GM19351 (cell line): Measurements from ENCODE around the gene RDX.
"Not testable (repeated sequence)": the region's sequence is repeated elsewhere in the genome, so short reads cannot be mapped to it uniquely, and the experiment has no call there.

Experiments used
- ATAC-seq: cut with Tn5 transposase; IDR thresholded peaks from one replicate; pipeline ENCODE4 v1.9.1; 2021; ENCODE audit warnings: mild to moderate bottlenecking, moderate library complexity; ENCODE audit not compliant: unreplicated experiment

The RDX gene

DNA sequence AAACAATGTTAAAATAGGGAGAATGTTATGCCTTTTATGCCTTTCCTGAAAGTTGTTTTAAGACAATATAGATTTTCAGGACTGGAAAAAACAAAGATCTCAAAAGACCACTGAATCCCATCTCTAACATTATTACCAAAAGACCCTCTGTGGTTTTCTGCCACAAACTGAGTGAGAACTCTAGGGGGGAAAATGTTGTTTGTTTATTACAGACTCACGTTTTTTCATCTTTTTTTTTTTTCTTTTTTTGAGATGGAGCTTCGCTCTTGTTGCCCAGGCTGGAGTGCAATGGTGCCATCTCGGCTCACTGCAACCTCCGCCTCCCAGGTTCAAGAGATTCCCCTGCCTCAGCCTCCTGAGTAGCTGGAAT lies 9.6 kb upstream of the RDX start:
- ATAC-seq, result not testable (repeated sequence)

DNA sequence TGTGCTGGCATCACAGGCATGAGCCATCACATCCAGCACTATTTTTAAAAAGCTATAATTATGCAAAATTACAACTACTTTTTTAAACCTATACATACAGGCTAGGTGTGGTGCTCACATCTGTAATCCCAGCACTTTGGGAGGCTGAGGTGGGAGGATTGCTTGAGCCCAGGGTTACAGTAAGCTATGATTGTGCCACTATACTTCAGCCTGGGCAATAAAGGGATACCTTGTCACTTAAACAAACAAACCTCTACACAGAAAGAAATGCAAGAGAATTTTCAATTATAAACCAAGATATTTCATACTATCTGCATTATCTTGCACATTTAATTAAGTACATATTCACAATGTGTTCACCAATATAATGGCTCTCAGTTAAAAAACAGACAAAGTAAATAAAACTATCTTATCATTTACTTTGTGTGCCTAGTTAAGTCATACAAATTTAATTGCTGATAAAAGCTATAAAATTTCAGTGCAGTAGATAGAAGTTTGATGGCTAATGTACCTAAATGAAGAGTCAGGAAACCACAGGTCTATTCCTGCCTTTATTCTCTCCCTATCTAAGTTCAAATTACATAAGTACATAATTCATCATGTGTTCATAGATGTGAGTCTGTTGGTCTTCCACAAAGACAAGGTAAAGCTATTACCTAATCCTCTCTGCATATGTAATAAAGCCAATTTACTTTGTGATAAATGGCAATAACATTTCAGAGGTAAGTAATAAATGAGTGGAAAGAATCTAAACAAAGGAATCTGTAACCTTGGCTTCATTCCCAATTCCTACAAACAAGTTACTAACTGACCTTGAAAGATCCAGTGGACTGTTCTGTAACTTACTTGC lies 9.0 kb upstream of the RDX start:
- ATAC-seq, result no peak

DNA sequence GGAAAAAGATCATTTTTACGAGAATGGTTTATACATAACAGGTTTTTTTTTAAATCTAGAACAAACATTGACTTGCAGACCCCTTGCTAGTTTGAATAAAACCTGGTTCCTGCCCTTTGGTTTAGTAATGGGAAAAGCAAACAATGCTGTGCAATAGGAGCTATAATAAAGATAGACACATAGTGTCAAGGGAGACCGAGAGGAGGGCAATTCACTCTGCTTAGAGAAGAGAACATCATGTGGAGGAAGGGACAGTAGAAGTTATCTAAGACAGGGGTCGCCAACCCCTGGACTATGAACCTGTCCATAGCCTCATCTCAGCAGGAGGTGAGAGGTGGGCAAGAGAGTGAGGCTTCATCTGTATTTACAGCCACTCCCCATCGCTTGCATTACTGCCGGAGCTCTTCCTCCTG lies 7.0 kb upstream of the RDX start:
- ATAC-seq, result no peak

DNA sequence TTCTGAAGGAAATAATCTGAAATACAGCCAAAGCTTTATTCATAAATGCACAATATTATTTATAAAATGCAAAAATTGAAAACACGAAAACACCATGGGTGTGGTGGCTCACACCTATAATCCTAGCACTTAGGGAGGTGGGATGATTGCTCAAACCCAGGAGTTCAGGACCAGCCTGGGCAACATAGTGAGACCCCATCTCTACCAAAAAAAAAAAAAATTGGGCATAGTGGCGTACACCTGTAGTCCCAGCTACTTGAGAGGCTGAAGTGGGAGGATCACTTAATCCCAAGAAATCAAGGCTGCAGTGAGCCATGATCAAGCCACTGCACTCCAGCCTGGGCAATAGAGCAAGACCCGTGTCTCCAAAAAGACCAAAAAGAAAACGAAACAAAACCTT lies 5.2 kb upstream of the RDX start:
- ATAC-seq, result no peak

DNA sequence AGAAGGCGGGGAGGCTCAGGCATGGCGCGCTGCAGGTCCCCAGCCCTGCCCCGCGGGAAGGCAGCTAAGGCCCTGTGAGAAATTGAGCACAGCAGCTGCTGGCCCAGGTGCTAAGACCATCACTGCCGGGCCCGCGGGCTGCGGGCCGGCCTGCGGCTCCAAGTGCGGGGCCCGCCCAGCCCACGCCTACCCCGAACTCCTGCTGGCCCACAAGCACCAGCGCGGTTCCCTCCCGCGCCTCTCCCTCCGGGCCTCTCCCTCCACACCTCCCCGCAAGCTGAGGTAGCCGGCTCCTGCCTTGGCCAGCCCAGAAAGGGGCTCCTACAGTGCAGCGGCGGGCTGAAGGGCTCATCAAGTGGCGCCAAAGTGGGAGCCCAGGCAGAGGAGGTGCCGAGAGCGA lies 4.6 kb upstream of the RDX start:
- ATAC-seq, result no peak

- ATAC-seq, result no peak
Observed at GRCh38 chr11:110299006-110299785, 2.8 kb upstream of the RDX start.

DNA sequence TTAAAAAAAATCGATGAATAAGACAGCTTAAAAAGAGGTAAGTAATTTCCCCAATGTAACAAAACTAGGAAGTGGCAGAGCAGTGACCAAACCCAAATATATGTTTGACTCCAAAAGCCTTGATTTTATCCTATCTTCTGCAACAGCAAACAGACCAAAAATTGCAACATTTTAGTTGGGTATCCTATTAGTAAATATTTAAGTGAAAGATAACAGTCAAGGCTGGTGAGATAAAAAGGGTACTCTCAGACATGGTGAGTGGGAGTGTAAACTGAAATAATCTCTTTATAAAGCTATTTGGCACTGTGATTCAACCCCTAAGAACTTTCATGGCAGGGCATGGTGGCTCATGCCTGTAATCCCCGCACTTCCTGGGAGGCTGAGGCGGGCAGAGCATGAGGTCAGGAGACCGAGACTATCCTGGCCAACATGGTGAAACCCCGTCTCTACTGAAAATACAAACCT lies 1.9 kb upstream of the RDX start:
- ATAC-seq, result no peak

DNA sequence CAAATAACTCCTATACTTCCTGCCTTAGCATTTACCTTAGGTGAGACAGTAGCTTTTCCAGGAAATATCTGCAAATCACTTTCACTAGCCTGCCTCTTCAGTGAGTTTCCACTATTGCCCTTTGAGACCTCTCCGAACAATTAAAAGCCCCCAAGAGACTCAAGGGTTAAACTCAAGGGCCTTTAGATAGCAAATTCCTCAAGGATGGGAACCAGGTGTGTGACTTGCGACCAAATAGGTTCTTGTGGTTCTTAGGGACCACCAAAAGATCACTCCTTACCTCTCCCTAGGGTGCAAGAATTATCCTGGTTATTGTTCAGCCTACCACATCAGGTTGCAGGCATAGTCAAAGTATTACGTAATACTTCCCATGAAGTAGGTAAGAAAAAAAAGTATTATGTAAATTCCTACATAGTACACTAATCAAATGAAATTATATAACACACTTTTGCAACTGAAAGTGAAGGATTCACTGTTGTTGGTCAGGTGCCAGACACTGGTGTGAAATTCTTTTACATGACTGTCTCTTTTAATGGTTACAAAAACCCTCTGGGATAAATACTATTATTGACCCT lies 1.4 kb upstream of the RDX start:
- no peak for ATAC-seq

GRCh38 chr11:110297076-110297725 lies 787 bp upstream of the RDX start:
- ATAC-seq, result no peak

DNA sequence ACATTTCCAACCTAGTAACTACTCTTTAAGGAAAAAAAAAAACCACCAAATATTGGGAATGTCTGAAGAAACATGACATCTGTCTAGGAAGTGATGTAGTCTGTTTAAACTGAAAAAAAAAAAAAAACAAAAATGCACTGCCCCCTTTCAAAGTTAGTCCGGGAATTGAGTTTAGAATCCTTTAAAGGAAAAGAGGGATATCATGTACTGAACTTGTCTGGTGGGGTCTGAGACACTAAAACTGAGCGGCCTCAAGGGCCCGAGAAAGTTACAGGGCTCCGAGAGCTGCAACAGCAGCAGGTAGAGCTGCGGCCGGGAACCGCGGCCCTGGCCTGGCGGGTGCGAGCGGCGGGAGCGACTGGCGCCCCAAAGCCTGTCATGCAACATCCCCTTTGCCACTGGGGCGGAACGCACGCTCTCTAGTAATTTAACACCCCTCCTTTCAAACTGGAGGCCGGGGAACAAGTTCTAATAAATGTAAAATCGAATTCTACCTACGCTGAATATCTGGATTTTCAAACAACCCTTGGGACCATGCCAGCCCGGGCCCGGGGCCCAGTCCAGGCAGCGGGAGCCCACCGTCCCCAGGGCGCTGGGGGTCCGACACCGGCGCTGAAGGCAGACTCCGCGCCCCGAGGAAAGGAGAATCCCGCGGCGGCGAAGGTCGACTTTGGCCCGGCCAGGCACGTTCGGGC lies 736 bp downstream of the RDX start:
- ATAC-seq, result peak; percentile 66

GRCh38 chr11:110295086-110295485 lies 1.3 kb downstream of the RDX start:
- no peak for ATAC-seq

- no peak for ATAC-seq
Observed at GRCh38 chr11:110294509-110294908, 1.9 kb downstream of the RDX start.

DNA sequence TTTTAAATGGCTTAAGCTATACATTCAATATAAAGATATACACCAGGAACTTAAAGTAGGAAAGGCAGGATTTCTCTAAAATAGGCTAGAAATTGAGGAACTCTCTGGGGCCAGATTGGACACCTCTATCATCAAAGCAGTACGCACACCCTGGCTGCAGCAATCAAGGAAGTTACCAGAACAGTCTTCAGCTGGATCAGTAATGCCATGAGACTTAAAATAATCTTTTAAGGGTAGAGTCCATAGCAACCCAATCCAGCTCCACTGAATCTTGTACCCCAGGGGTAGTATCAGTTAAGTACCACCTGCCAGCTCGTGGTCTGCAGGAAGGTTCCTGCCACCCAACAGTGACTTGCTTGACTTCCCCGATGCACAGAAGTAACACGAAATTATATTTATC lies 3.0 kb downstream of the RDX start:
- no peak for ATAC-seq

DNA sequence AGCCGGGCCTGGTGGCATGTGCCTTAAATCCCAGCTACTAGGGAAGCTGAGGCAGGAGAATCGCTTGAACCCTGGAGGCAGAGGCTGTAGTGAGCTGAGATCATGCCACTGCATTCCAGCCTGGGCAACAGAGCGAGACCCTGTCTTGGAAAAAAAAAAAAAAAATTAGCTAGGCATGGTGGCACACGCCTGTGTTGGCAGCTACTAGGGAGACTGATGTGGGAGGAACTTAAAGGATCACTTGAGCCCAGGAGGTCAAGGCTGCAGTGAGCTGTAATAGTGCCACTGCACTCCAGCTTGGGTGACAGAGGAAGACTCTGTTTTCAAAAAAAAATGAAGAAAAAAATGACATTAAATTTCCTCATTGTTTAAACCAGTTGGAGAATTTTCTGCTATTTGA lies 4.3 kb downstream of the RDX start:
- not testable (repeated sequence) for ATAC-seq

- ATAC-seq, result no peak
Observed at GRCh38 chr11:110290591-110291334, 5.7 kb downstream of the RDX start.

GRCh38 chr11:110289472-110289871 lies 6.9 kb downstream of the RDX start:
- no peak for ATAC-seq

DNA sequence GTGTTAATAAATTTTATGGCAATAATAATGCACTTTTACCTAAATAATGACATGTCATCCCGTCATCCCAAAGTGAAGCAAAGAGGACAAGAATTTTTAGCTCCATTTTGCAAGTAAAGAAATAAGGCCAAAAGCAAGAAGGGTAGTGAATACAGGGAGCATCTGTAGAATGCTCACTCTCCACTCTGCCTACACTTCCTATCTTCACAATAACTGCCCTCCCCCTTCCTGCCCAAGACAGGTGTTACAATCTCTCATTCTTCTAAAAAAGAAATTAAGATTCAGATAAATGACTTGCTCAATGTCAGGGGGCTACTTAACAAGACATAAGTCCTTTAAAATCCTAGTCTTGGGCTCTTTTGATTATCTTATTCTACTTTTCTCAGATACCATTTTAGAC lies 8.9 kb downstream of the RDX start:
- peak; percentile 57 for ATAC-seq

DNA sequence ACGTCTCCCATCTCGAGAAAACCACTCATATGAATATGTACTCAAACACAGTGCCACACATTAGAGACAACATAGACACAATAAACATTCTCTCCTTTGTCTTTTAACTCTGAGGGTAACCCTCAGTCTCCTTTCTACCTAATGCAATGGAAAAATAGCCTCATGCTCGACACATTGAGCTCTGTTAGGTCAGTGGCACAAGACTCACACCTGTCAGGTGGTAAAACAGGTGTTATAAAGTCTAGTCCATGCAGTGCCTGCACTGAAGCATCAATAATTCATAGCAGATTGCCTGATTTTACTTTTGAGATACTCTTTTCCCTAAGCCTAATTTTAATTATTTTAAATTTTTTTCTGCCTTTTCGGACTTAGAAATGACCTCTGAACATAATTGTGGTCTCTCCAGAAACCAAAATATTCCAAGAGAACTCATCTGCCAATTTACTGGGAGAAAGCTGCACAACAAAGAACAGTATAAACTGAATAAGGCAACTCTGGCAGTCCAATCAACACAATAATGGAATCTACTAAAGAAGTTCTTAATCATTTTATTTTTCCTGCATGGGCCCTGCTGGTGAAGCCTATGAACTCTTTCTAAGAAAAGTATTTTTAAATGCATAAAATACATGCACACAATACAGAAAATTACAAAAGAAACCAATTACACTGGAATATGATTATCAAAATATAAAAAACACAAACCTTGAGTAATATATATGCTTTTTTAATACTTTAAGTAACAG lies 9.9 kb downstream of the RDX start:
- ATAC-seq, result no peak

DNA sequence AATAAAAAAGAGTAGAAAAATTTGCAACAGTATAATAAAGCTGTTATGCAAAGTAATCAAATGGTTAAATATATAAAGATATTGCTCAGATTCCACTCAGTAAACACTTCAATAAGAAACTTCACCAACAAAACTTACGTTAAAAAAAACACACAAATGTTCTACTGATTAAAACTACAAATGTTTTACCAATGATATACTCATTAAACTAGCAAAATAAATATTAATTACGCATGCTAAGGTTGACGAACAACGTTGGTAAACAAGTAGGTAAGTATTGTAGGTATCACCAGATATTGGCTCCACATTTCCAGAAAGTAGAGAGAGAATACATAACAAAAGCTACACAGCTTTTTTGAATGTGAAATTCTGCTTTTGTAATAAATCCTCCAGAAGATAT lies 12.6 kb downstream of the RDX start:
- no peak for ATAC-seq
